HG03139 (cell line): ENCODE results near the gene CCDC88C.

Experiments used
- ATAC-seq: cut with Tn5 transposase; IDR thresholded peaks from one replicate; pipeline ENCODE4 v1.9.1; 2021; ENCODE audit not compliant: unreplicated experiment

CCDC88C gene

GRCh38 chr14:91330096-91330696 lies 87.4 kb downstream of the CCDC88C start:
- no peak for ATAC-seq

- no peak for ATAC-seq
Measured at GRCh38 chr14:91329486-91330014, 88.1 kb downstream of the CCDC88C start.

DNA sequence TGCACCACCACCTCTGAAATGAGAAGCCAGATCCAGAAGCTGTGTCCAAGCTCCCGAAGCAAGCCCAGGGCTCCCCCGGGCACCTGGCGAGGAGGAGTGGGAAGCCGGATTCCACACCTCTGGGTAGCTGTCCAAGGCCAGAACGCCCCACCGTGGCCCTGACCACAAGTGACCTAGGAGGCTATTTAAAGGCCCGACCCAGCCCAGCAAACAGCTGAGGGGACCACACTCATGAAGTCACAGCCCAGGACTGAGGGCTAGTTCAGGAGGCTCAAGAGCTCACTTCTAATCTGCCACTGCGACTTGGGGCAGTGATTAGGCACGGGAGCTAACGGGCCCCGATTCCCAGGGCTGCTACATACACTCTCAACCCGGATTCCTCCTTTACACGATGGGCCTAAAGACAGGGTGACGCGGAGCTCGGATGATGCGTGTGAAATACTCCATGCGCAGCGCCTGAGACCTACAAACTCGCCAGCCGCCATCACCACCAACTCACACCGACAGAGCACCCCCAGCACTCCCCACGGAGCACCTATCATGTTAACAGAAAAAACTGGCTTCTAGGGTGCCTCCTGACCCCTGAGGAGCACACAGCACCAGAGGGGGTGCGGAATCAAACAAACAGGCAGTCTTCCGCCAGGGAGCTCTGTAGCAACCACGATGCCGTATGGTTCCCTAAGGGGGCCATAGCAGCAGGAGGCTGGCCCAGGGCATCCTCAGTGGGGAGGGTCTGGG lies 89.1 kb downstream of the CCDC88C start:
- no peak for ATAC-seq

DNA sequence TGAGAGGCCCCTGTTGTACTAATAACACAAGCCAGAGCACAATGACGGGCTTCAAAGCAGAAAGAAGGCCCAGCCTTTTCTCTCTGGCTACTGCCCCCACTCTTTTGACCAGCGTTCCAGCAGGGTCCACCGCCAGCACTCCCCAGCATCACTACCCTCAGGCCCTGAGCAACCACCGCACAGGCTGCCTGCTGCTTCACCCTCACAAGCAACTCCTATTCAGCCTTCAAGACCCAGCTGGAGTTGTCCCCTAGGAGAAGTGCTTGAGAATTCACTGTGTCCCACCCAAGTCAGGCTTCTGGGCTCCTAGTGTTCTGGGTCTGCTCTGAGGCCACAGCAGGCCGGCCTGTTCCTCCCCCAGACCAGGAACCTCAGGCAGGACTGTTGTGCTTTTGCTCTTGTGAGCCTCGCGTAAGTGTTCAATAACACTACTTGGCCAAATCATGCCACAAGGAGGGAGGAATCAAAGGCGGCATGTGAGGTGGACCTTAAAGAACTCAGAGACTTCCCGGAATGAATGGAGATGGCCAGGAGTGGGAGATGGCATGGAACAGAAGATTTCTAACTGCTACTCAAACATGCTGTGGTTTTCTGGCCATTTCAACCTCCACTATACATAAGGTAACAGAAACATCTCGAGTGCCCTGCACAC lies 89.8 kb downstream of the CCDC88C start:
- no peak for ATAC-seq

- no peak for ATAC-seq
Measured at GRCh38 chr14:91327250-91327595, 90.4 kb downstream of the CCDC88C start.

- no peak for ATAC-seq
Measured at GRCh38 chr14:91326514-91327249, 90.9 kb downstream of the CCDC88C start.

DNA sequence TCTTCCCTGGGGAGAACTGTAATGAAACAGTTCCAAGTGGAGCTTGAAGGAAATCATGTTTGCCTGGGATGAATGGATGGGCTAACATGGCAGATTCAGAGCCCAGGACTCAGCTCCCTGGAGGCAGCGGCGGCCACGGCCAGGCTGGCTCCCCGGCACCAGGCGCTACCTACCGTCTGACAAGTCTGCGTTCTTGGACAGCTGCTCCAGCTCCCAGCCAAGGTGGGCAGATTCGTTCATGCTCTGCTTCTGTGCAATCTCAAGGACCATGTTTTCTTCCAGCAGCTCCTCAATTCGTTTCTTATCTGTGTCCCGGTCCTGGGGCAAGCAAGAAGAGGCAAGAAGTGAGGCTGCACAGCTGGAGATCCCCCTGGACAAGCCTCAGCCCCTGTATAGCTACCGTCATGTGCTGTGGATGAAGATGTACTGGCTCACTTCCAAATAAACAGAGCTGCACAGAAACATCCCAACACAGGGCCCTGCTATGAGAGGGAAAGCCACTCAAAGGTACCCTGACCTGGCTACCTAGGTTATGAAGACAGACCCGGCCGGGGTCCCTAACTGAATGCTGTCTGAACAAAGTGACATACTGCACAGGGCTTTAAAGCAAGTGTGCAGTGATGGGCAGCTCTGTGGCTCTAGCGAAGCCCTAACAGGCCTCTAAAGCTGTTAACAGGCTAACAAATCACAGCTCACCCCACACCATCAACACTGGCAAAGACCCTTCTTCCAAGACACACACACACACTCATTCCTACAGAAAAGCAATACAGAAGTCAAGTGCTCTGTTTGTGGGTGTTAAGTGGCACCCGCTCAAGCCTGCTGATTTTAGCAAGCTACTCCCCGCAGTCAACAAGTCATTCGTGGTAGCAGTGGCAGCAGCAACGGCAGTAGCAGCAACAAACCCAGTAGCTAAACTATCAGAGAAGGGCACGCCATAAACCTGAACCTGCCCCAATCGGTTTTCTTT lies 92.7 kb downstream of the CCDC88C start:
- ATAC-seq, result no peak

- peak; percentile 54 for ATAC-seq
Measured at GRCh38 chr14:91323671-91324605, 93.7 kb downstream of the CCDC88C start.

DNA sequence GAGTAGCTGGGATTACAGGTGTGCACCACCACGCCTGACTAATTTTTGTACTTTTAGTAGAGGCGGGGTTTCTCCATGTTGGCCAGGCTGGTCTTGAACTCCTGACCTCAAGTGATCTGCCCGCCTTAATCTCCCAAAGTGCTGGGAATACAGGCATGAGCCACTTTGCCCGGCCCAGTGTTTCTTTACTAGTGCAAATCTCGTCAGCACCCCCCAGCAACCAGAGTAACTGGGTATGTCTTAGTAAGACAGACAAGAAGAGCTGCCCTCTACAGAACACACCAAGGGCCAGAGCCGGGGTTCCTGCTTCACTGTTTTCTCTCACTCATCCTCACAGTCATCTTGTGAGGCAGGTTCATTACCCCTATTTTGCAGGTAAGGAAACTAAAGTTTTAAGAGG lies 94.6 kb downstream of the CCDC88C start:
- no peak for ATAC-seq

- ATAC-seq, result no peak
Measured at GRCh38 chr14:91322623-91323022, 95.0 kb downstream of the CCDC88C start.

DNA sequence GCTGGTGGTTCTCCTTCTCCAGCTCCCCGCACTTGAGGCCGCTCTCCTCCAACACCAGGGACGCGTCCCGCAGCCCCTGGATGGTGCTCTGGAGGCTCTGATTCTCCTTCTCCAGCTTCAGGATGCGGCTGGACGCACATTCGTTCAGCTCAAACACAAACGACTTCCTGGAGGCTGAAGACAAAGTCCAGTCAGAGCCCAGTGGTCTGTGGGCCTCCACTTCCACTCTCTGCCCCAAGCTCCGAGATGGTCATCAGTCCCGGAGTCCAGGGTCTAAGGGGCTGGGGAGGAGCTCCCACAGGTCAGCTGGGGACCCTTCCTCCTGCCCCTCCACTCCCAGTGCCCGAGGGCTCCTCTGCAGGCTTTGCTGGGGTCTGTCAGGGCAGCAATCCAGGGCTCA lies 96.5 kb downstream of the CCDC88C start:
- no peak for ATAC-seq

GRCh38 chr14:91320266-91320665 lies 97.4 kb downstream of the CCDC88C start:
- ATAC-seq, result no peak

- ATAC-seq, result no peak
Measured at GRCh38 chr14:91318911-91319310, 98.7 kb downstream of the CCDC88C start.

DNA sequence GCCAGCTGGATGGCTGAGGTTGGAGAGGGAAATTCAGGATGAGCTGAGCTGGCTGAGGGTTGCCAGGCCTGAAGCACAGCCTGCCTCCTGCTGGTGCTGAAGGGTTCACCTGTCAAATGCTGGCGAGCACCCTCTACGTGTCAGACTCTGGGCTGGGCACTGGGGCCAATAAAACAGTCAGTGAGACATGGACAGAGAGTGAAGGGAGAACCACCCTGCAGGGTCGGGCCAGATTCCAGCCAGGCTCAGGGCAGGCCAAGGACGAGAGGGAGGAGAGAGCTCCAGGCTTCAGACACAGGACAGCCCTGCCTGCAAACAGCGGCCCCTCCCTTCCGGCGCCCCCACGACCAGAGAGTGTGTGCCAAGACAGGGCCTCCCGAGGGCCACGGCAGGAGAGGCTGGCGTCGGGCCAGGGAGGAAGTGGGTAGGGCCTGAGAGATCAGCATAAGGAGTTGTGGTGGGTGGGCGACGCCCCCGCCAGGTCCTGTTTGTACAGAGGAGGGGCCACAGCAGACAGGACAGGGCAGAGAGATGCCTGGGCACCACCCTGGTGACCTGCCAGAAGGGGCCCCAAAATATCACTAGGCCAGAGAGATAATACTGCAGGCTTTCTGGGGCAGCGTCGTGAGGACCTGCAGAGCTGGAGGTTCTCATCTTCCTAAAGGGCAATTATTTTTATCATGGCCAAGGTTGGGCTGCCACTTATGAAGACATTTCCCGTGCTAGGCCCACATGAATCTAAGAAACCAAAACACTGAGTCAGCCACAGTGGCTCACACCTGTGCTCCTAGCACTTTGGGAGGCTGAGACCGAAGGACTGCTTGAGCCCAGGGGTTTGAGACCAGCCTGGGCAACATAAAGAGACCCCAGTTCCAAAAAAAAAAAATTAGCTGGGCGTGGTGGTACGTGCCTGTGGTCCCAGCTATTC lies 100.0 kb downstream of the CCDC88C start:
- no peak for ATAC-seq

GRCh38 chr14:91316761-91317160 lies 100.9 kb downstream of the CCDC88C start:
- no peak for ATAC-seq

DNA sequence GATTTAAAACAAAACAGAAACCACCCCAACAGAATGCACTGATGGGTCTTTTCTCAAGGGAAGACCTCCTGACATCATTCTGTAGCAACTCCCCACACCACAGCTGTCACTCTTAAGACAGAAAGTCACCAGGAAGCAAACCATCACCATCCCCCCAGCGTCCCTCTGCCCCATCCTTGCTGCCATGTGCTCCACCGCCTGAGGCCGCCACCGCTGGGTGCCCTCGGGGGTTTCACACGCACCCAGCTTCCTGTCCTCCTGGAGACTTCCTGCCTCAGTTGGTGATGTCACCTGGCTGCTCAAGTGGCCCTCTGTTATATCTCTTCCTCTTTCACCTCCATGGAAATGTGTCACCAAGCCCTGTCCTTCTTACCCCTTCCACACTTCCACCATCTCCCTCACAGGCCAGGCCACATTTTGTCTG lies 101.8 kb downstream of the CCDC88C start:
- ATAC-seq, result peak; percentile 83

- no peak for ATAC-seq
Measured at GRCh38 chr14:91313852-91314251, 103.8 kb downstream of the CCDC88C start.
